Stimulated activated CD4-positive, alpha-beta T cell treated with anti-CD3 and anti-CD28 coated beads, TNF-alpha, amount 100 ng/mL, for 4 hours (primary cell): ENCODE measurements around the gene VWA8.

ENCODE experiments used
- DNase-seq, 3 experiments: peaks; one replicate each; pipeline ENCODE4 v3.0.0-alpha.2; 2020; ENCODE audit warnings: low read depth in 3 of 3

VWA8 gene

GRCh38 chr13:41614671-41615527, 346.0 kb downstream of the VWA8 start:
- DNase-seq = no peak

GRCh38 chr13:41613984-41614661, 346.8 kb downstream of the VWA8 start:
- no peak for DNase-seq

GRCh38 chr13:41613471-41613870, 347.4 kb downstream of the VWA8 start:
- DNase-seq = no peak

- DNase-seq = no peak
These were observed 349.5 kb downstream of the VWA8 start for GRCh38 chr13:41611385-41611784.

GRCh38 chr13:41610404-41610803, 350.5 kb downstream of the VWA8 start:
- DNase-seq = no peak

GRCh38 chr13:41609828-41610227, 351.1 kb downstream of the VWA8 start:
- DNase-seq = no peak

GRCh38 chr13:41608839-41609177, 352.1 kb downstream of the VWA8 start:
- no peak for DNase-seq

GRCh38 chr13:41608111-41608838, 352.6 kb downstream of the VWA8 start:
- no peak for DNase-seq

- no peak for DNase-seq
These were observed 354.3 kb downstream of the VWA8 start for GRCh38 chr13:41606646-41607045.

- no peak for DNase-seq
These were observed 355.3 kb downstream of the VWA8 start for GRCh38 chr13:41605319-41606285.

- no peak for DNase-seq
These were observed 357.0 kb downstream of the VWA8 start for GRCh38 chr13:41603917-41604316.

- DNase-seq = no peak
These were observed 359.0 kb downstream of the VWA8 start for GRCh38 chr13:41601718-41602445.

GRCh38 chr13:41599619-41600018, 361.3 kb downstream of the VWA8 start:
- no peak for DNase-seq

GRCh38 chr13:41597348-41598041, 363.4 kb downstream of the VWA8 start:
- DNase-seq = no peak

- DNase-seq = no peak
These were observed 364.7 kb downstream of the VWA8 start for GRCh38 chr13:41596190-41596589.

- no peak for DNase-seq
These were observed 365.6 kb downstream of the VWA8 start for GRCh38 chr13:41595298-41595697.

GRCh38 chr13:41590643-41591042, 370.3 kb downstream of the VWA8 start:
- DNase-seq = no peak

- no peak for DNase-seq
These were observed 370.8 kb downstream of the VWA8 start for GRCh38 chr13:41590122-41590521.

GRCh38 chr13:41589434-41589833, 371.5 kb downstream of the VWA8 start:
- DNase-seq = no peak

- peak in 1 of 3 experiments; percentile 7 for DNase-seq
These were observed 372.0 kb downstream of the VWA8 start for GRCh38 chr13:41588899-41589298.
